Kidney tubule cell (primary cell): ENCODE measurements around the gene HRCT1.

Experiments
- DNase-seq: peaks from one replicate; pipeline ENCODE4 v3.0.0-alpha.2; 2018; ENCODE audit warnings: low spot score

HRCT1 gene

DNA sequence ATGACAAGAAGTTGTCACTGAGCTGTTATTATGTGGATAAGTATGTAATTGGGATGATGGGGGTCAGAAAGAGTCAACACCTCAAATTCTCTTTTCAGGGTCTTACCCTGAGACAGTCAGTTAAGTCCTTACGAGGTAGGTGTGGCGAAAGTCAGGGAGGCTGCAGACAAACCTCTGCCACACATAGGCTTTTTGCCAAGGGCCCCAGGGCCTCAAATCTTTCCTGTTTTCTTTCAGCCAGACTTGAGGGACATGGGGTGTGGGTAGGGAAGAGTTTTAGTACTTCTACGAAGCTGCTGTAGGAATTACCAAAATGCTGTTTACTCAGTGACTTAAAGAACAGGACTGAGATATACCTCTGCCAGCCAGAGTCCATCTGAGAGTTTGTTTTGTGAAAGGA lies 38.2 kb downstream of the HRCT1 start:
- no peak for DNase-seq

DNA sequence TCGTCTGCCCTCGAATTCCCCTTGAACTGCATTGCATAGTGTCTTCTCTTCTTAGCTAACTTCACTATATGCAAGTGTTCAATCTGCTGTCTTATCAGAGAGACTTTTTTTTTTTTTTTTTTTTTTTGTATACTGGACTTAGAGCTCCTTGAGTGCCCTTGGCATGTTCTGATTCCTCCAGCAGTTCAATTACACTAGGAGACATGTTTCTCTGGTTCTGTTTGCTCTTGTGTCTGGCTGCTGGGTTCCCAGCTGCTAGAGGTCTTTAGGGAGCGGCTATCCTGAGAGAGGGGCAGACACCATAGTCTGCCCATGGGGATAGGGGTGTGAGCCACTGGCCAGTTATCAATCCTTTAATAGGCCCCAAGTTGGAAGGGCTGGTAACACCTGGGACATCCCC lies 38.8 kb downstream of the HRCT1 start:
- DNase-seq: no peak

DNA sequence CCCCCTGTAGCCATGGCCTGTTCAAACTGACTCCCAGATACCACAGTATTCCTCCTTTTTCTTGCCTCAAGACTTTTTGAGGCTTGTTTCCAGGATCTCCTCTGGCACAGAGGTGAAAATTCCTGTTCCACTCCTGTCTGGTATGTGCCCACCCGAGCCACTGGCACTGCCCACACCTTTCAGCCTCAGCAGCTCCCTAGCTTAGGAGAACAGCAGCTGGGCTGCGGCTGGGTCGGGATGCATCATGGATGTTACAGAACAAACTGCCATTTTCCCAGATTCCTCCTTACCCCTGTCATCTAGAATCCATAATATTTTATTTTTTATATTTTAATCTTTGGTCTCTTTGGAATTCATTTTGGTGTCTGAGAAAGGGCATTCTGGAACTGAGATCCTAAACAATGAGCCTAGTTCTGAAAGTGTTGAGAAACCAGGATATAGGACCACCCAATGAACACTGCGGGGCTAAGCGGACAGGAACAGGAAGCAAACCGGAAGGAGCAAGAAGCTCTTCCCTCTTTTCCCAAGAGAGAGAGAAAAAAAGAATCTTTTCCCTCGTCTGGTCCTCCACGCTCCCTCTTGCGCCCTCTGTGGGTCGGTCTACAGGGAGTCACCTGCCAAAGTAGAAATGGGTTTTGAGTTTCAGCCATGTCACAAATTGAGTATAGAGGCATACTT lies 39.5 kb downstream of the HRCT1 start:
- DNase-seq: peak; percentile 85

DNA sequence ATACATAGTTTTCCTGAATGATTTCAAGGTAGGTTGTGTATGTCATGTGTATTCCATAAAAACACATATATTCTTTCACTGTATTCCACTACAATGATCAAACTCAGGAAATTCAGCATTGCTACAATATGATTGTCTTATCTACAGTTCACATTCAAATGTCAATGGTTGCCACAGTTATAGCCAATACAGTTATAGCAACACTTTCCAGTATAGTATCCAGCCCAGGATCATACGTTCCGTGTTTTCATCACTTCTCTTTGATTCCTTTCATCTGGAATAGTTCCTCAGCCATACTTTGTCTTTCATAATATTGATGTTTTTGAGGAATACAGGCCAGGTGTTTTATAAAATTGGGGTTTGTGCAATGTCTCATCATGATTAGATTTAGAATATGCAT lies 42.4 kb downstream of the HRCT1 start:
- no peak for DNase-seq

DNA sequence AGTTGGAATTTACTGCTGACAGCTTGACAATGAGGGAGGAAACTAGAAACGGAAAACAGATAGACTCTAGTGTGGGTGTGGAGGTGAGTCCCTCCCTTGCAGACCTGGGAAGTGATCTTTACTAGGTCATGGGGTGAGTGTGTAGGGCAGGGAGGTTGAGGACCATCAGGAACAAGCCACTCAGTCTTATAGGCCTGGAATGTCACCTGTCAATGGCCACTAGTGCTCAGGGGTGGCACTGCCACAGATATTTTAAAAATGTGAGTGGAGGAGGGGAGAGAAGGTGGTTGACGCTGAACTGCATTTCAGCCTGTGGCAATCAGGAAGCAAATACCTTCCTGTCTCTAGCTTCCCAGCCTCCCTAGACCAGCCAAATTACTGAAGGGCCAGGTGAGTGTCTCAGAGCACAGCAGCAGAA lies 42.9 kb downstream of the HRCT1 start:
- DNase-seq: peak; percentile 81

DNA sequence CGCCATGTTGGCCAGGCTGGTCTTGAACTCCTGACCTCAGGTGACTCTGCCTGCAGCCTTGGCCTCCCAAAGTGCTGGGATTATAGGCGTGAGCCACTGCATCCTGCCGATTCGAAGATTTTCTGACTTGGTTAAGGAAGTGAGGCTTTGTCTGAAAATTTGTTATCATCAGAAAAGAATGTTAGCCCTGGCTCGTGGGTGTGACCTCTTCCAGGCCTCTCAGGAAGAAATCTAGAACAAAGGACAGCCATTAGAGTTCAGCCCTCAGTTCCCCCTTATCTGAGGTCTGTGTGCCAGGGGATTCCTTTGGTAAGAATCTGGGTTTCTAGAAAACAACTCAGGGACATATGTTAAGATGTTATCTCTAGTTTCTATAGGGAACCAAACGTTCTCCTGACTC lies 45.7 kb downstream of the HRCT1 start:
- peak; percentile 87 for DNase-seq

DNA sequence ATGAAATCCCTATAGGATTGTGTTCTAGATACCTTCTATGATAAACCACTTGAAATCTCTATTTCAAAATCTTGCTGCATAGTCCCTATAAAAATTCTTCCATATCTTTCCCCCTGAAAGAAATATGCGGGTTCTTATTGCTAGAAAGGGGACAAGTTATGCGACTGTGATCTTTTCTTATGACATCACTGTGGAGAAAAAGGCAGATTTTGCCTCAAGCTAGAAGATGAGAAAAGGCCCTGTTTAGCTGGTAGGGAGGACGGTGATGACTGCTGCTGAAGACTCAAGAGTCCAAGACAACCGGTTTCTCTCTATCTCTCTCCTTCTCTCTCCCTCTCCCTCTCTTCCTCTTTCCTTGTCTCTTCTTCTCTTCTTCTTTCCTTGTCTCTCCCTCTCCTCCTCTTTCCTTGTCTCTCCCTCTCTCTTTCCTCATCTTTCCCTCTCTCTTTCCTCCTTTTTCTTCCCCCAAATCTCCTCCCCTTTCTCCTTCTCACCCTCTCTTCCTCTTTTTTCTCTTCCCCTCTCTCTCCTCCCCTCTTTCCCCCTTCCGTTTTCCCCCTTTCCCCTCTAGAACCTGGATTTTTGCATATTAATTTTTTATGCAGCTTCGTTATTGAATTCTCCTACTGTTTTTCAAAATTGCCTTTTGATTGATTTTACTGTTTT lies 46.7 kb downstream of the HRCT1 start:
- DNase-seq: no peak

DNA sequence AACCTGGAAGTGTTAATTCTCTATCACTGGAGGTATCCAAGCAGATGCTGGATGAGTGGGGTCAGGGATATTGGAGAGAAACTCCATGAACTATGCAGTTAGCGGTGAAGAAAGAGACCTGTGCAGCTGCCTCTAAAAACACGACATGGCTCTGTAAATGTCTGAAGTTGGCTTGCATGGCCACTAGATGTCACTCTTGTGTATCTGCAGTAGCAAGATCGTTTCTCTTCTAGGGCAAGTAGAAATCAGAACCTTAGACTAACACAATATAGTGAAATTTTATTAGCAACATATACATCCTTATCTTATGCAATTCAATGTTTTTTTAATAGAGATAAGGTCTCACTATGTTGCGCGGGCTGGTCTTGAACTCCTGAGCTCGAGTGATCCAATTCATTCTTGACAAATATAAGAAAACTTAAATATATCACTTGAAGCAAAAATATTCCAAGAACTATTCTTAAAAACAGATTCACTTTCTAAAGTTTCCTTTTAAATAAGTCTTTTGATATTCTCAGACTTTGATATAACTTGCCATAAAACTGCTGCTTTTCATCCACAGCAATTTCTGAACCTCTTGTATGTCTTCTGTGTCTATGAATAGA lies 49.0 kb downstream of the HRCT1 start:
- DNase-seq: peak; percentile 77

DNA sequence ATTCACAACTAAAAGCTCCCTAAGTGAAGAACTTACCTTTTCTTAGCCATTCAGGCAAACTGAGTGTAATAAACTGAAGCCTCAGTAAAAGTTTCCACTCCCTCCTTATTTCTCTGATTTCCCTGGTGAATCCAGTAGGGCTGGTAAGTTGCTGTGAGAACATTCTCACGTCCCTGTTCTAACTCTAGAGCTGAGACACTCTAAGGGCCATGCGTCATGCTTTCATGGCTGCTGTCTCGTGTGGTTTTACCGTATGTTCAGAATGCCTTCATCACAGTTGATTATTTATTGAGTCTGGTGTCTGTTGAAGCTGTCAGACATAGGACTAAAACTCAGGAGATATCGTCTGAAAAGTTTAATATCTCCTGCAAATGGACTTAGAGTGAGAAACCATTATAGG lies 50.6 kb downstream of the HRCT1 start:
- no peak for DNase-seq
